ENCODE measurements around the gene ZNF423.

Gene ZNF423

DNA sequence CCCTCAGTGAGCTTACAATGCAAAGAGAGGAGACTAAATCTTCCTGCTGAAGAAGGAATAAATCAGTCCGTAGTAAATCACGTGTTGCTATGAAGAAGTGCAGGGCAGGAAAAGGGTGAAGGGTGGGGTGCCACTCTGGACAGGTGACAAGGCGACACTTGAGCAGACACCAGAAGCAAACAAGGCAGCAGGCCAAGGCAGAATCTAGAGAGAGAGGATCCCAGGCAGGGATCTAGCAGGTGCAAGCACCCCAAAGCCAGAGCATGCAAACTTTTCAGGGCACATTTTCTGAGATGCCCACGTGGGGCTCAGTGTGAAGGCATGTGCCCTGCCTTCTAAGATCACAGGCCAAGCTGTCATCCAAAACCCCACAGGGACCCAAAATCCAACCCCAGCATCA, 193.3 kb downstream of the ZNF423 start:
- no peak overlapping the region for H3K4me3 ChIP-seq (ENCODE audit: low read depth, low read length)
- no peak for DNase-seq (ENCODE audit: low read depth)

DNA sequence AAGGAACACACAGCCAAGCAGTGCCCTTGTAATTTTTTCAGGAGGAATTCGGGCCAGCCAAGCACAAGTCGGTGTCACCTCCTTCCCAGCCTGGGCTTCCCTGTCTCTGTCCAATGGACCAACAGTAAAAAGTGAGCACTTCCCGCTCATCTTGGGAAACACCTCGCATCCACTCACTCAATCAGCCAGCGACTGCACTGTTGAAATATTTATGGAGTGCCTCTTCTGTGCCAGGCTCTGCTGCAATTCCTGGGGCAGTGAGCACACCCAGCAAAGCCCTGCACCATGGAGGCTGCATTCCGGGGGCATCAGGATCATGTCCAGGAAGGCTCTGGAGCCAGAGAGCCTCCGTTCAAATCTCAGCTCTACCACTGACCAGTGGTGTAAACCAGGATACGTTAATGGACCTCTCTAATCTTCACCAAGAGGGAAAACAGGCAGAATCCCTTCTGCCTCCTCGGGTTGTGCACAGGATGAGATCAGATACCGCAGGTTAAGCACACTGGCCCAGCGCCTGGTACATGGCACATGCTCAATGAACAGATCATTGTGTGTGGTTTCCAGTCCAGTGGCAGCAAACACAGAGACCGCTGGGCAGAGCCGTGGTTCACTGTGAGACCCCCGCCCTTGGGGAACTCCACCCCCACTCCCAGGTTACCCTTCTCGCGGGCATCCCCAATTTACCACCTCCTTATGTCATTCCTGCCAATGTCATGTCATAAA, 194.3 kb downstream of the ZNF423 start:
- no peak overlapping the region for H3K4me3 ChIP-seq (ENCODE audit: low read depth, low read length)
- no peak for DNase-seq (ENCODE audit: low read depth)

DNA sequence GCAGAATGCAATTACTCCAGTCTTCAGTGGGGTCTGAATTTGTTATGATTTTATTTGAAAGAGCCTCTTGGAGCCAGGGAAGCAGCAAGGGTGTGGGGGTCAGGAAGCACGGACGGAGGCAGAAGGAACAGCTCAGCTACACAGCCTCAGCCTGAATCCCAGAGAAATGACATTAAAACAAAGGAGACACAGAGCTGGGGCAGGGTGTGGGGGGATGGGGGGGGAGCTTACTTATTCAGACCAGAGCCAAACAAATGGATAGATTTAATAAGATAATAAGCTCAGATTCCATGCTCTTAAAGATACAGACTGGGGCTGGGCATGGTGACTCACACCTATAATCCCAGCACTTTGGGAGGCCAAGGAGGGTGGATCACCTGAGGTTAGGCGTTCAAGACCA, 195.3 kb downstream of the ZNF423 start:
- no peak for DNase-seq (ENCODE audit: low read depth)
- H3K4me3 ChIP-seq (ENCODE audit: low read depth, low read length), result no peak overlapping the region

DNA sequence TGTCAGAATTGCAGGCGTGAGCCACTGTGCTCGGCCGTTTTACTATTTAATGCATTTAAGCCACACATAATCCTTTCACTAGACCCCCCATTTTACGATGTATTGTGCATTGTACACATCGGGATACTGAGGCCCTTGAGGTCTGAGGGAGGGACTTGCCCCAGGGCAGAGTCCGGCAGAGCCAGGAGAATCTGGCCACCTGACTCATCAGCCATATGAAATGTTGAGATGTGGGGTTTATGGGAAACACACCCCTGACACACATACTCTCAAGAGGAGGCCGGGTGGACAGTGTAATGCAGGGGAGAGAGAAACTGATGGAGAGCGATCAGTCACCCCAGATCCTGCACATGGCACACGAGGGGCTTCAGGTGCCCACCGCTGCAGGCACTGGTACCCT, 196.6 kb downstream of the ZNF423 start:
- no peak for DNase-seq (ENCODE audit: low read depth)

DNA sequence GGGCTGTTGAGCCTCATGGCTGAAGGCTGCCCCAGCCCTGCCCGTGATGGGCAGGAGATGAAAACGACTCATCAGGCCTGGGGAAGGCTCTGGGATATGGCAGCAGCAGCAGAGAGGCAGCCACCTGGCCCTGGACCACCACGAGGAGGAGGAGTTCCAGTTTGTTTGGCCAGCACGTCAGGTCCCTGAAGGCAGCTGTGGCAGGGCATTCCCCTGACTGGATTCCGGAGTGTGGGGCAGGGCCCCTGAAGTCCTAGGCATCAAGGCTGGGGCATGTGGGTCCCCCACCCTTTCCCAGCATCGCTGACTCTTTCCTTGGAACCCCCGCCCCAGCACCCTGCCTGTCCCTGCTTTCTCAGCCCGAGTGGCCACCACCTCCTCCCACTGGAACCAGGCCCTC, 197.4 kb downstream of the ZNF423 start:
- DNase-seq (ENCODE audit: low read depth), result no peak

More for the DNA sequence above, 196.6 kb downstream of the ZNF423 start:
- no peak overlapping the region for H3K4me3 ChIP-seq (ENCODE audit: low read depth, low read length)

DNA sequence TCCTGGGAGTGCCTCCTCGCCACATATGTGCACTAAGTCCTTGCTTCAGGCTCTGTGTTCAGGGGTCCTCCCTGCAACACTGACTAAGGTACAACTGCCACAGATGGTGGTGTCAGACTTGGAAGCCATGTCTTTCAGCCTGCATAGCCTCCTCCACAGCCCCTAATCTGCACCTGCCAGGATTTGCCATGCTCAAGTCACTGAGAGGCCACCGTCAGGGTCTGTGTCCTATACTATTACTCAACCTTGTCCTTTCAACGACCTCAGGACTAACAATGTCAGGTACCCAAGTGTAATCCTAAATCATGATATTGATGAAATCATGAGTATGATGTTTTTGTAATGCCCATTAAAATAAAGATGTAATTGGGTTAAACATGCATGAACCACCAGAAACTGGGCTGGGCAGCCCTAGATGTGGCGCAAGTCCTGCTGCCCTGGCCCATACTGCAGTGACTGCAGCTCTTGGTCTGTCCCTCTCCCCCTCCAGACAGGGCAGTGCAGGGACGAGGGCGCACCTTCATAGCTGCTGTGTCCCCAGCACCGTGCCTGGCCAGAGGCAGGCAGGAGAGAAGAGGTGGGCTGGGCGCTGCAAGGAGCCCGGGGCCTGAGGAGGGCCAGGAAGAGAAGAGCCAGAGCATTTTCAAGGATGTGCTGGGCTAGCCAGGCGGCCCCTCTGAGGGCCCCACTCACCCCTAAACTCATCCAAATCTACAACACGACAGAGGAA, 198.0 kb downstream of the ZNF423 start:
- no peak overlapping the region for H3K4me3 ChIP-seq (ENCODE audit: low read depth, low read length)
- no peak for DNase-seq (ENCODE audit: low read depth)

More for the DNA sequence above, 197.4 kb downstream of the ZNF423 start:
- no peak overlapping the region for H3K4me3 ChIP-seq (ENCODE audit: low read depth, low read length)

DNA sequence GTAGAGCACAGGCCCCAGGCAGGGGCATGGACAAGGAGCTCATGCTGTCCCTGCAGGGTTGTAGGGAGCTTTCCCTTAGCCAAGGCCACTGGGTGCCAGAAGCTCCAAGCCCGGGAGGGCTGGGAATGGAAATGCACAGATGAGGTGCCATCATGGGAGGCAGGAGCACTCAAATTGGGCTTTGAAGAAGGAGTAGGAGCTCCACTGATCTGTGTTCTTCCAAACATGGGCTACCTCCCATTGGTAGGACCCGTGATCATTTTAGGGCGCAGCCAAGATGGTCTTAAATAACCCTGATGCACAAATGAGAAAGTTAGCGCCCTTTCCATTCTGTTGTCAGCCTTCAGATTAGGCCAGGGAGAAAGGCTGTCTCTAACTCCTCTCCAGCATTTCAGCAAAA, 201.5 kb downstream of the ZNF423 start:
- no peak overlapping the region for H3K4me3 ChIP-seq (ENCODE audit: low read depth, low read length)
- DNase-seq (ENCODE audit: low read depth), result no peak

DNA sequence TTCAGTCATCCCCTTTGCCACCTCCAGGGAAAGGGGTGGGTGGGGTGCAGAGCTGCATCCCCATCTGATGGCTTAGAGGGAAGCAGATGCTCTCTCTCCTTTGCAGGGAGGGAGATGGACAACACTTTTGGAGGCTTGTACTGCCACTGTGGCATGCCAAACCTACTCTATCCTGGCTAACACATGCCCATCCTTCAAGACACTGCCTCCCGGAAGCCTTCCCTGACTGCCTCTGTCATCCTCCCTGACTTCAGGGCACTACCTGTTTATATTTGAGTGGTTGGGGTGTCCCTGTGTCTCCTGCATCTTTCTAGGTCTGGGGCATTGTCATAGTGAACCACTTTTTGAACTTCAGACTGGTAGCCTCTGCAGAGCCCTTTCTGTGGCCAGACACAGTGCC, 202.3 kb downstream of the ZNF423 start:
- H3K4me3 ChIP-seq (ENCODE audit: low read depth, low read length), result no peak overlapping the region
- DNase-seq (ENCODE audit: low read depth), result no peak

DNA sequence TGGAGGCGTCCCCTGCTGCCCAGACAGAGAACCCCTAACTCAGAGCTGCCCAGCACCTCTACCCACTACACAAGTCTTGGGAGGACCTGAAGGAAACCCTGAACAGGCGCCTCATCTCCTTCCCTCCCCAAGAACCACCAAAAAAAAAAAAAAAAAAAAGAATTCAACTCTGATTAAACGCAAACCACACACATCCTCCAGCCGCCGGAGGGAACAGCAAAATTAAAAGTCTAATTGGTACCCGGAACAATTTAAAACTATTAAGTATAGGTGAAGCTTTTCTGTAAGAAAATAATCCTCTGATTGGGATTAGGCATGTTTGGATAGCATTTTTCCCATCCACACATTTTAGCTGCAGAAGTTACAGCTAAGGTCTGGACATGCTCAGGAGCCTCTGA, 202.7 kb downstream of the ZNF423 start:
- H3K4me3 ChIP-seq (ENCODE audit: low read depth, low read length), result no peak overlapping the region
- no peak for DNase-seq (ENCODE audit: low read depth)

DNA sequence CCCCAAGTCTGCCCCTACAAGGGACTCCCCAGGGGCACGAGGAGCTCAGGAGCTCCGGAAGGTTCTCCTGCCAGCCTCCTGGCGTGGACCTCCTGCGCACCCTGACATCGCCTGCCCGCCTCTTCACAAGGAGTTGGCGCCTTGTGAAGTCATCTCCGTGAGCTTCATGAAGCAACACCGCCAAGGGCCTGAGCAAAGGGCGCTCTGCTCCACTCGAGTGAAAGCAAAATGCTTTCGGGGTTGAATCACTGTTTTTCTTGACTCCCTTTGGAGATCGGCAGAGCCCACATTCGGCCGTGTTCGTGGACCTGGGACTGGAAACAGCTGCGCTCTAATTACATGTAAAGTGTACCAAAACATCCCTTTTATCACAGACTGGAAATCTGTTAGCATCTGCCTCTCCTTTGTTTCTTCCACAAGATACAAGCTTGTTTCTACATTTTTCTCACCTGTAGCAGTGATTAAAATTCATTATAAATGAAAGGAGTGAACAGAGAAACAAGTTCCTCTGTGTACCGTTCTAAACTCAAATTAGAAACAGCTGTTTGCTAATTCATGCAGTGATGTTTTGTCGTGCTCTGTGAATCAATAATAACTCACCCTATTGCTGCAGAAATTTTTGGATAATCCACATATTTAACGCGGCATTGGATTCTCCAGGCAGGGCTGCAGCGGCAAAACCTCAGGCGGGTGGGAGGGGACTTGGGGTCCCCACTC, 203.3 kb downstream of the ZNF423 start:
- peak; percentile 59 for DNase-seq (ENCODE audit: low read depth)
- H3K4me3 ChIP-seq (ENCODE audit: low read depth, low read length), result no peak overlapping the region

DNA sequence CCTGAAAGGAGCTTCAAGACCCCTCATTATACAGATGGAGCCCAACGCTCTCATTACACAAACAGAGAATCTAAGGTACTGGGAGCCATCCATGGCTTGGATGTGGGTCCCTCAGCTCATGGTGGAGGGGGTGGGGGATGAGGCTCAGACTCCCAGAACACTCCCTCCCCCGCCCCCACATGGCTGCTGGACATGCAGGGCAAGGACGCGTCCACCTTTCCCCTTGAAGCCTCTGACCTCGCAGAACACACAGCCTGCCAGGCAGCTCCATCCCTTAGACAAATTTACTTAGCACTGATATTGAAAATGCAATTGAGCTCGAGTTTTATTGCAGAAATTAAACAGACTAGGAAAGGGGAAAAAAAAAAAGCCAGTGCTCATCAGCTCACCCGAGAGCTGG, 203.9 kb downstream of the ZNF423 start:
- no peak overlapping the region for H3K4me3 ChIP-seq (ENCODE audit: low read depth, low read length)
- DNase-seq (ENCODE audit: low read depth), result no peak

DNA sequence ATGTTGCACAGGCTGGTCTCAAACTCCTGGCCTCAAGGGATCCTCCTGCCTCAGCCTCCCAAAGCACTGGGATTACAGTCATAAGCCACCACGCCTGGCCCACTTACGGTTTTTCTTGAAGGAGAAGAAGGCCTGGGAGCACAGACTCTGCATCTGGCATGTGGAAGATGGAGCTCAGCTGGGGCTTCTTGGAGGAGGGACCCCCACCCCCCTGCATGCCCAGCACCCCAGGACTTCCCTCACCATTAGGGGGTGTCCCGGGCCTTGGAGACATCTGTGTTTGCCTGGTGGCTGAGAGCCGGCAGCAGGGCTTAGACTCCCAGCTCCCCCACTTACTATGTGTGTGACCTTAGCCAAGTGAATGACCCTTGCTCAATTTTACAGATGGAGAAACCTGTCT, 204.7 kb downstream of the ZNF423 start:
- H3K4me3 ChIP-seq (ENCODE audit: low read depth, low read length), result no peak overlapping the region
- no peak for DNase-seq (ENCODE audit: low read depth)

DNA sequence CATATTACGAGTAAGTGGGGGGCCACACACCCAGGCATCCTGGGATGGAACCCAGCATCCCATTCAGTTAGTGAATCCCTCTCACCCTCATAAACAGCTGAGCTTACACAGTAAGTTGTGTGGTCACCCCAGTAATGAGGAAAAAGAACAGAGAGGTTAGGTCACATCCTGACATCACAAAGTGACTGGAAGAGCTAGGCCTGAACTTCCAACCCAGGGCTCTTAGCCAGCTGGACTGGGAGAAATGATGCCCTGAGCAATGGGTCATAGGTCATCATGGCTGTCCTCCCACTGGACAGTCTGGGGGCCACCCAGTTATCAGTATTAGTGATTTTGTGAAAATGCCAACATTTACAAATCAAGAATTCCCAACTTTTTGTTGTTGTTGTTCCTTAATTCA, 205.3 kb downstream of the ZNF423 start:
- DNase-seq (ENCODE audit: low read depth), result no peak
- H3K4me3 ChIP-seq (ENCODE audit: low read depth, low read length), result no peak overlapping the region

DNA sequence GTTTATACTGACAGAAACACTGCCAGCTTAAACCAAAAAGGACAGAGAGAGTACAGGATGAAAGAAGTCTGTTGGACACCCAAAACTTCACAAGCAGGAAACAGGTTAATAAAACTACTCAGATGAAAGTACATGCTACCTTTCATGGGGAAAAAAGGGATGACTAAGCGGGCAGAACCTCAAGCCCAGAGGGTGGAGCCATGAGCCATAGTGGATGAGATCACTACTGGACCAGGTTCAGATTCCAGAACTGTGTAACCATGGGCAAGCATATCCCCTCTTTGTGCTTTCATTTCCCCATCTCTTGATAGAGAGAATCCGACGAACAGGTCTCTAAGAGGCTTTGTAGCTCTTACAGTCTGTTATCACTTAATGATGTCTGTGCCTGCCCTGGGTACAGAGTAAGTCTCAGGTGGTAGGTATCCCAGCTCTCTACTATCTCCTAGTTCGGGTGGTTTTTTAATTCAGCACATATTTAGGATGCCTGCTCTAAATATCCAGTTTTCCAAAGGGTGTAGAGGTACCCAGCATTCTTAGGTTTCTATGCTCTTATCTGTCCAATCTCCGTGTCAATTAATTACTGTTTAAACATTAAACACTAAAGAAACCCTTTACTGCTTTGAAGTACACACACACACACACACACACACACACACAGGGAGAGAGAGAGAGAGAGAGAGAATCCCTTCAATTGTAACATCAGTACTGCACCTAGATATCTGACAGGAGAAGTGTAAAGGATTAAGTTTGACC, 206.7 kb downstream of the ZNF423 start:
- no peak overlapping the region for H3K4me3 ChIP-seq (ENCODE audit: low read depth, low read length)

DNA sequence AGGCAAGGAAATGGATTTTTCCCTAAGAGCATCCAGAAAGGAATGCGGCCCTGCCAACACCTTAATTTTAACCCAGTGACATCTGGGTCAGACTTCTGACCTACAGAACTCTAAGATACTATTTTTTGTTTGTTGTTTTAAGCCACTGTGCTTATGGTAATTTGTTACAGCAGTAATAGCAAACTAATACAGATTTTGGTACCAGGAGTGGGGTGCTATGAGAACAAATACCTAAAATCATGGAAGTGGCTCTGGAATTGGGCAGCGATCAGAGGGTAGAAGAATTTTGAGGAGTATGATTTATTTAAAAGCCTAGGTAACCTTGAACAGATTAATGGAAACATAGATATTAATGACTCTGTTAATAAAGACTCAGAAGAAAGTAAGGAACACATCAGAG, 208.2 kb downstream of the ZNF423 start:
- no peak for DNase-seq (ENCODE audit: low read depth)
- H3K4me3 ChIP-seq (ENCODE audit: low read depth, low read length), result no peak overlapping the region

More for the DNA sequence above, 206.7 kb downstream of the ZNF423 start:
- DNase-seq (ENCODE audit: low read depth), result no peak

DNA sequence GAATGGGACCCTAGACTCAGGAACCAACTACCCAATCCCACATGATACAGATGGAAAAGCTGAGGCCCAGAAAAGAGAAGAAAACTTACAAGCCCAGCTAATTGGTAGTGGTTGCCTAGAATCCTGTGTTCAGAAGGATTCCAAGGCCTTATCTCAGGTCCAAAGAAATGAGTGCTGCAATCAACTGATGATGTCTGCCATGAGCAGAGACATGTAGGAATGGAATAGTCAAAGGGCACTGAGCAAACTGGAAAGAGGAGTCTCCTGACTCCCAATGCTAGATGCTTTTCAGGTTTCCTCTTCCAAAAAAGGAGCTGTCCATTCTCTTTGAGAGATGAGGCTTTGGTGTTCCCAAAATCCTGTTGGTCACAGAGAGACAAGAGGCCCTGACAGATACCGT, 210.6 kb downstream of the ZNF423 start:
- no peak for DNase-seq (ENCODE audit: low read depth)
- H3K4me3 ChIP-seq (ENCODE audit: low read depth, low read length), result no peak overlapping the region

DNA sequence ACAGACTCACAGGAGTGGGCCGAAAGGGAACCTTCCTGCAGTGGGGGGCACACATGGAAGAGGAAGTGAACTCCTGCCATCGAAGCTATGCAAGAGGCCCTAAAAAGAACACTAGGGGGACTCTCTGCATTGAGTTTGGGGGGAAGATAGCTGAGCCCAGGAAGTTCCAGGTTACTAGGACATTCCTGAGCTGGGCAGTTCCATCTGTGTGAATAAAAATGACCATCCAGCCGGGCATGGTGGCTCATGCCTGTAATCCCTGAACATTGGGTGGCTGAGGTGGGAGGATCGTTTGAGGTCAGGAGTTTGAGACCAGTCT, 211.8 kb downstream of the ZNF423 start:
- no peak for DNase-seq (ENCODE audit: low read depth)
- no peak overlapping the region for H3K4me3 ChIP-seq (ENCODE audit: low read depth, low read length)

DNA sequence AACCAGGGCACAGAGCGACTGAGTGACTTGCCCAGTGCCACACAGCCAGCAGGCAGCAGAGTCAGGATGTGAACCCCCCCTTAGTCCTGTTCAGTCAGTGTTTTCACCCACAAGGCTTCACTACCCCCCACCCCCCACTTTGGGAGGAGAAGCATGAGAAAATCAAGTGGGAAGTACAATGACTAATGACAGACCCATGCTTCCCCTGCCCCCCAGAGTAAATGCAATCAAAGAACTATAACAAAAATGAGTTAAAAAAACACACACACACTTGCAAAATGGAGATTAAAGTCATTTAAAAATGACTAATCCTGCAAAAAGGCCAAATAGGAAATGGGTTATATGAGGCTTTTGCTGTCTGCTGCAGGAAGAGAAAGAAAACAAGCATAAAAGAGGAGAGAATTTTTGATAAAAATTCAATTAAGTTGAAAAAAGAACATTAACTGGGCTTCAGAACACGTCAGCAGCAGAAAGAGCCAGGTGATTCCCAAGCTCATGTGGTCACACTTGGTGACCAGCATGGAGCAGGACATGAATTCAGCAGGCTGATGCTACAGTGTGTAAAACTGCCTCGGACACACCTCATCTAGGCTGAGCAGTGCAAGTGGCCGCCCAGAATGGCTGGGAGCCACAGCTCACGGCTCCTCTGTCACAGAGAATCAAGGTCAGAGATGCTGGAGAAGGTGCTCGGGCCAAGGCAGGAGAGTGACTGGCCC, 212.3 kb downstream of the ZNF423 start:
- H3K4me3 ChIP-seq (ENCODE audit: low read depth, low read length), result no peak overlapping the region
- peak; percentile 58 for DNase-seq (ENCODE audit: low read depth)

DNA sequence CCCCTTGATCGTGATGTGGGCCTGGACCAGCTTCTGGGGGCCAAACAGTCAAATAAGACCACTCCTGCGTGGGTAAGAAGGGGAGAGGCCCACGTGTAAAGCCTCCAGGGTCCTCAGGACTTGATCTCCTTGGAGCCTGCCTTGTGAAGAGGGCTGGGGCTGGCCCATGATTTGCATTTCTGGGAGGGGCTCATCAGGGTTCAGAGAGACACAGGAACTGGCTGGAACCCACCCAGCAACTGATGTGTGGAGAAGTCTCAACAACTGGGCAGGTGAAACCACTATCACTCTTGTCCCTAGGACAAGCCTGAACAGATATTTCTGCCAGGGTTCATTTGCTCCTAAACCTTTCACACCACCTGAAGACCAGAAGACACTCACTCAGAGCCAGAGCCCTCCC, 214.7 kb downstream of the ZNF423 start:
- DNase-seq (ENCODE audit: low read depth), result no peak
- H3K4me3 ChIP-seq (ENCODE audit: low read depth, low read length), result no peak overlapping the region

Data from skeletal muscle cell (primary cell).